MCF 10A (cell line): Measurements from ENCODE around the gene ATP10B. TPM values are rescaled to one million over a fixed set of nuclear protein-coding genes. Genes with fewer than 3 reads are reported as not detected.

ENCODE experiments used
- BruUV-seq: library from RNA; stranded (reverse); fragments of 400-500 nt; replicated peaks from 2 replicates; lab custom pipeline; 2021; lab: Mats Ljungman, UMichigan
- CTCF ChIA-PET: fragments of 300-600 bp; sonication (Branson Sonifier 250); formaldehyde crosslinking; extraction: SDS; loops from one replicate; lab custom pipeline; 2021; ENCODE audit warnings: antibody characterized with exemption, inconsistent platforms; lab: Yijun Ruan, JAX
- POLR2A ChIA-PET: fragments of 300-600, 350-650 bp; sonication (Branson Sonifier 250); formaldehyde crosslinking; extraction: SDS; loops from one replicate; lab custom pipeline; 2020; ENCODE audit warnings: antibody characterized with exemption, inconsistent platforms; lab: Yijun Ruan, JAX
- DNase-seq: peaks from one replicate; pipeline ENCODE4 v3.0.0-alpha.2; 2018; ENCODE audit not compliant: unreplicated experiment
- H3K27ac Mint-ChIP-seq: one replicate; pipeline ENCODE4 v1.8.0; 2022; ENCODE audit warnings: mild to moderate bottlenecking, low read depth, mixed read lengths; ENCODE audit not compliant: unreplicated experiment
- H3K27me3 Mint-ChIP-seq: one replicate; pipeline ENCODE4 v1.8.0; 2022; ENCODE audit warnings: mixed read lengths; ENCODE audit not compliant: insufficient read depth, unreplicated experiment
- H3K36me3 Mint-ChIP-seq: one replicate; pipeline ENCODE4 v1.8.0; 2022; ENCODE audit warnings: mild to moderate bottlenecking, moderate library complexity, mixed read lengths; ENCODE audit not compliant: insufficient read depth, unreplicated experiment
- H3K4me1 Mint-ChIP-seq: one replicate; pipeline ENCODE4 v1.8.0; 2022; ENCODE audit warnings: mixed read lengths; ENCODE audit not compliant: insufficient read depth, unreplicated experiment
- H3K4me3 Mint-ChIP-seq: one replicate; pipeline ENCODE4 v1.8.0; 2022; ENCODE audit warnings: mild to moderate bottlenecking, moderate library complexity, mixed read lengths; ENCODE audit not compliant: unreplicated experiment
- H3K9me3 Mint-ChIP-seq: one replicate; pipeline ENCODE4 v1.8.0; 2022; ENCODE audit warnings: mixed read lengths; ENCODE audit not compliant: unreplicated experiment
- CTCF ChIP-seq: fragments of 200-600 bp; IDR thresholded peaks from one replicate; pipeline ENCODE4 v1.8.0; 2022; ENCODE audit warnings: antibody characterized with exemption, mild to moderate bottlenecking; ENCODE audit not compliant: unreplicated experiment
- intact Hi-C: fragments of 100-400 bp; cut with micrococcal nuclease; formaldehyde crosslinking; loops from 2 replicates; pipeline ENCODE4 v1.14.1; 2022
- total RNA-seq: library from RNA; stranded (reverse); gene quantifications from 2 replicates; pipeline ENCODE4 v1.2.3, GENCODE V29; 2022

Gene ATP10B
- total RNA-seq, 1 experiment from 2014 or later = not detected

GRCh38 chr5:160655717-160656116 is 196.3 kb downstream of the ATP10B start:
- ChIA-PET CTCF (interaction anchor here (0.6 to 1.3 kb wide), 2 partner anchors 513 to 1194 kb away, joined by 3 to 5 read pairs; no protein-coding TSS in a partner anchor), POLR2A (no interaction called here)
- no peak overlapping the region for H3K4me3 Mint-ChIP-seq
- TF ChIP-seq CTCF = no peak
- H3K9me3 Mint-ChIP-seq = no peaks in the 10 kb centered on the region
- no peaks in the 10 kb centered on the region for H3K27me3 Mint-ChIP-seq
- intact Hi-C loops = no loop called here
- H3K27ac Mint-ChIP-seq = no peak overlapping the region
- no TSS peak for BruUV-seq
- DNase-seq = no peak
- H3K4me1 Mint-ChIP-seq = no peaks in the 10 kb centered on the region
- H3K36me3 Mint-ChIP-seq = no peaks in the 10 kb centered on the region

GRCh38 chr5:160651692-160652645 is 200.0 kb downstream of the ATP10B start:
- Mint-ChIP-seq H3K36me3 (no peaks in the 10 kb centered on the region), H3K27me3 (no peaks in the 10 kb centered on the region), H3K4me3 (no peak overlapping the region), H3K4me1 (no peaks in the 10 kb centered on the region), H3K9me3 (no peaks in the 10 kb centered on the region), H3K27ac (no peak overlapping the region)
- no peak for TF ChIP-seq CTCF
- CTCF ChIA-PET = interaction anchor here (0.6 to 1.7 kb wide), 4 partner anchors 108 to 299 kb away, joined by 3 to 10 read pairs (median 4); no protein-coding TSS in a partner anchor
- no peak for DNase-seq
- intact Hi-C loops = no loop called here
- POLR2A ChIA-PET = interaction anchor here (0.7 to 1.0 kb wide), 3 partner anchors 29 to 833 kb away, joined by 3 read pairs; no protein-coding TSS in a partner anchor
- no TSS peak for BruUV-seq

- DNase-seq = peak; percentile 56
- no TSS peak for BruUV-seq
- Mint-ChIP-seq H3K36me3 (no peaks in the 10 kb centered on the region), H3K4me3 (no peak overlapping the region), H3K27ac (no peak overlapping the region), H3K4me1 (no peaks in the 10 kb centered on the region), H3K27me3 (no peaks in the 10 kb centered on the region), H3K9me3 (no peaks in the 10 kb centered on the region)
- POLR2A ChIA-PET = no interaction called here
- CTCF ChIA-PET = interaction anchor here (0.6 to 1.9 kb wide), 15 partner anchors 9 to 895 kb away, joined by 3 to 11 read pairs (median 3); no protein-coding TSS in a partner anchor
- intact Hi-C loops = loop anchor here (10.0 kb wide), 1 partner anchor 1025 kb away; no protein-coding TSS in a partner anchor
- TF ChIP-seq CTCF = peak; percentile 56
These were observed 202.7 kb downstream of the ATP10B start for GRCh38 chr5:160649304-160649703.

GRCh38 chr5:160646033-160646432 is 206.0 kb downstream of the ATP10B start:
- Mint-ChIP-seq H3K27me3 (no peaks in the 10 kb centered on the region), H3K4me3 (no peak overlapping the region), H3K36me3 (no peaks in the 10 kb centered on the region), H3K9me3 (no peaks in the 10 kb centered on the region), H3K27ac (no peak overlapping the region), H3K4me1 (no peaks in the 10 kb centered on the region)
- CTCF ChIA-PET = interaction anchor here (0.6 to 1.3 kb wide), 3 partner anchors 33 to 207 kb away, joined by 3 to 6 read pairs (median 4); no protein-coding TSS in a partner anchor
- TF ChIP-seq CTCF = no peak
- DNase-seq = no peak
- BruUV-seq = no TSS peak
- POLR2A ChIA-PET = no interaction called here
- intact Hi-C loops = loop anchor here (10.0 kb wide), 1 partner anchor 1029 kb away; no protein-coding TSS in a partner anchor
